Cortex of kidney (tissue), 1 donor: Measurements from ENCODE around the gene HPS4.
"Not testable (repeated sequence)": the region's sequence is repeated elsewhere in the genome, so short reads cannot be mapped to it uniquely, and the experiment has no call there.

Experiments used
- DNase-seq: peaks from one replicate; lab custom pipeline; 2025; lab: John Stamatoyannopoulos, UW

The HPS4 gene

GRCh38 chr22:26409719-26410335, 73.8 kb downstream of the HPS4 start:
- DNase-seq = no peak

- not testable (repeated sequence) for DNase-seq
These were observed 74.9 kb downstream of the HPS4 start for GRCh38 chr22:26408562-26409220.

GRCh38 chr22:26406118-26406517, 77.5 kb downstream of the HPS4 start:
- DNase-seq = no peak

- DNase-seq = no peak
These were observed 78.6 kb downstream of the HPS4 start for GRCh38 chr22:26404851-26405421.

- DNase-seq = no peak
These were observed 81.9 kb downstream of the HPS4 start for GRCh38 chr22:26401726-26402125.
